HG03521 (cell line): Measurements from ENCODE around the gene SLC35F3.
A peak's percentile ranks its signal among the peaks of the same experiment; 100 is the strongest.
"Not testable (repeated sequence)": the region's sequence is repeated elsewhere in the genome, so short reads cannot be mapped to it uniquely, and the experiment has no call there.

Experiments
- ATAC-seq: cut with Tn5 transposase; IDR thresholded peaks from one replicate; pipeline ENCODE4 v1.9.1; 2021; ENCODE audit warnings: mild to moderate bottlenecking, moderate library complexity; ENCODE audit not compliant: unreplicated experiment

Gene SLC35F3

GRCh38 chr1:234340528-234340927, 436.1 kb downstream of the SLC35F3 start:
- no peak for ATAC-seq

GRCh38 chr1:234342774-234343173, 438.3 kb downstream of the SLC35F3 start:
- ATAC-seq: no peak

DNA sequence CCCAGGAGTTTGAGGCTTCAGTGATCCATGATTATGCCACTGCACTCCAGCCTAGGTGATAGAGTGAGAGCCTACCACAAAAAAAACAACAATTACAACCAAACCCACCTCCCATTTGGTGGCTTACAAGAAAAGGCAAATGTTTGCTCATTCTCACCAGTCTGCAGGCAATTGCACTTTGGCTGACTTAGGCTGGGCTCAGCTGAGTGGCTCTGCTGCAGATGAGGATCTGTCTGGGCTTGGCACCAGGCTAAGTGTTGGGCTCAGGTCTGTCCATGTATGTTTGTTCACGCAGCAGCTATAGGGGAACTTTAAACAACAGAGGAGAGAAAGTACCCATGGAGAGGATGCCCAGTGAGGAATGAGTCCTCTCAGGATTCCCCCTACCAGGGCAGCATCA, 440.8 kb downstream of the SLC35F3 start:
- no peak for ATAC-seq

GRCh38 chr1:234348964-234349363, 444.5 kb downstream of the SLC35F3 start:
- ATAC-seq: no peak

DNA sequence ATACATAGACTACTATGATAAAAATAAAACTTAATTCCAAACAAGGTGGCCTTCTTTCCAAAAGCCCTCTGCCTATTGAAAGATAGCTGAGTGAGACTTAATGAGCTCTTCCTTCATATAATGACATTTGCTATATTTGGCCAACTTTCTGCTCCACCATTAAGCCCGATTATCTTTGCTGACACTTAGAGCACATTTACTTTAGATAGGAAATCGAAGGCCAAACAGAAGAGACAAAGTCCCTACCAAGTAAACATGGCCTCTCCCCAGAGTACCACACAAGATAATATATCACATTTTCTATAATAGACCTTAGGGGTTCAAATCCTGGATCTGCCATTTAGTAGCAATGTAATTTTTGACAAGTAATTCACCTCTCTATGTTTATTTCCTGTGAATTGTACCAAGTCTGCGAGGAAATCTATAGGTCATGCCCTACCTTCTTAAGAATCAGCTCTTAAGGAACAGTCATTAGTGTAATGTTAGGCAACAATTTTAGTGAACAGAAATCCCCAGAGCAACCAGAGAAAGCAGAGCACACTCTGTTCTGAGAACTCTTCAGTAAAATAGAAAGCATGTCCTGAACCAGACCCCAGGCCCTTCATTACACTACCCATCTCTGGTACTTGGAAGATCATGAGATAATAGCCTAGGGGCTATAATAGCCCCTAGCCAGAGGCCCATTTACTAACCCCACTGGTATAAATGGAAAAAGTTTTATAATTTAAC, 451.5 kb downstream of the SLC35F3 start:
- ATAC-seq: no peak

- ATAC-seq: not testable (repeated sequence)
Measured at GRCh38 chr1:234356615-234357269, 452.3 kb downstream of the SLC35F3 start.

- no peak for ATAC-seq
Measured at GRCh38 chr1:234357831-234358230, 453.4 kb downstream of the SLC35F3 start.

DNA sequence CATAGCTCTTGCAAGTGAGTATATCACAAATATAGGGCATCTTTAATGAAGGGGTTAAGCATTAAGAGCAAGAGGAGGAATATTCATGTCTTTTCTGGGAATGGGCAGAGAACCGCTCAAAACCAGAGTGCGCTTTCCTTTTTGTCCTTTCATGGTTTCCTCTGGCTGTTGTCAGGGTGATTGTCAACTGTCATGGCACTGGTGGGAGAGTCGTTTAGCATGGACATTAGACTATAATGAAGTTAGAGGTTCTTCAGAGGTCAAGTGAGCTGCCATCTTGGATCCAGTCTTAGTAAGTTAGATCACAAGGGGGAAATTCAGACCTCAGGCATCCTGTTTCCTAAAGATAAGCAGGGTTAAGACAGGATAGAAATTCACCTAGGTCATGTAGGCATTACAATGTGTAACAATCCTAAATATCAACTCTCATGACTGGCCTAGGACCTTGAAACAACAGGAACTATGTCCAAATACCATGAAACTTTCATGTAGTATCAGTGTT, 456.7 kb downstream of the SLC35F3 start:
- ATAC-seq: no peak

GRCh38 chr1:234362558-234362957, 458.1 kb downstream of the SLC35F3 start:
- ATAC-seq: no peak

GRCh38 chr1:234368320-234369032, 464.0 kb downstream of the SLC35F3 start:
- no peak for ATAC-seq

DNA sequence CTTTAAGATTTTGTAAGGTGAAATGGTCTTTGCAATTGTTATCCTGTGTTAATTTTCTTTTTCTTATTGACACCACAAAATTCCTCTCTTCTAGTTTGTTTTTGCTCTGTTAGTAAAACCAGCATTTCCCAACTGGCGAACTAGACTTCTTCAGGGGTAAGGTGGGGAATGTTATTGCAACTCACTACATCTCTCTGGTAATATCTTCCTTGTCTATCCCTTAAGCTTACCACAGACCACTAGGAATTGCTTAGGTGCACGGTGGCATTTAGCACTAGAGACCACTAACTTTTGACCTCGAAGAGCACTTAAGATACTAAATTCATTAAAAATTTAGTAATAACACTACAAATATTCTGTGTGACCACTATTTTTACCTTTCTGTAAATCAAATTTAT, 464.6 kb downstream of the SLC35F3 start:
- no peak for ATAC-seq

DNA sequence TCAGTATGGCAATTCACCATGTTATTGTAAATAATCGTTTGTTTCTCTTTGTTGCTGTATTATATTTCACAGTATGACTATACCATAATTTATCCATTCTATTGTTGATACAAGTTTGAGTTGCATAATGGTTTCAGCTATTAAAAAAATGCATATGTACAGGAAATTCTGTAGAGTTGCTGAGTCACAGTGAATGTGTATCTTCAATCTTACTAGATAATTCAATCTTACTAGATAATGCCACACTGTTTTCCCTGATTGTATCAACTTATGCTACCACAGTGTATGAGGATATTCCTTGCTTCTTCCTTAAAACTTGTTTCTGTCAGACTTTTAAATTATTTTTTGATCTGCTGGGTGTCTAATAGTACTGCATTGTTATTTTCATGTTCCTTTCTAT, 465.3 kb downstream of the SLC35F3 start:
- ATAC-seq: no peak

DNA sequence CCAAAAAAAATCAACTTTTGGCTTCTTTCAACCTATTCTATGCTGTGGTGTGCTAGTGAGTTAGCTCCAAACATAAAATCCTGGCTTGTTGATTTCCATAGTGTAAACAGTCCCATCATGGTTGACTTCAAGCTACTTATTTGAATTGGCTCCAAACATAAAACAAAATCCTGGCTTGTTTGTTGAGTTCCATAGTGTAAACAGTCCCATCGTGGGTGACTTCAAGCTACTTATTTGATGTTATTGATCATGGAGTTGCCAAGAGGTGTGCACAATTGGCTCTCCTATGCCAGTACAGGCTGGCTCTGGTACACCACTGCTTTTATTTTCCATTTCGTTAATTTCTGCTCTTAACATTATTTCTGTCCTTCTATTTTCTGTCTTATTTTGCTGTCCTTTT, 466.9 kb downstream of the SLC35F3 start:
- no peak for ATAC-seq

- ATAC-seq: no peak
Measured at GRCh38 chr1:234372011-234372757, 467.7 kb downstream of the SLC35F3 start.

DNA sequence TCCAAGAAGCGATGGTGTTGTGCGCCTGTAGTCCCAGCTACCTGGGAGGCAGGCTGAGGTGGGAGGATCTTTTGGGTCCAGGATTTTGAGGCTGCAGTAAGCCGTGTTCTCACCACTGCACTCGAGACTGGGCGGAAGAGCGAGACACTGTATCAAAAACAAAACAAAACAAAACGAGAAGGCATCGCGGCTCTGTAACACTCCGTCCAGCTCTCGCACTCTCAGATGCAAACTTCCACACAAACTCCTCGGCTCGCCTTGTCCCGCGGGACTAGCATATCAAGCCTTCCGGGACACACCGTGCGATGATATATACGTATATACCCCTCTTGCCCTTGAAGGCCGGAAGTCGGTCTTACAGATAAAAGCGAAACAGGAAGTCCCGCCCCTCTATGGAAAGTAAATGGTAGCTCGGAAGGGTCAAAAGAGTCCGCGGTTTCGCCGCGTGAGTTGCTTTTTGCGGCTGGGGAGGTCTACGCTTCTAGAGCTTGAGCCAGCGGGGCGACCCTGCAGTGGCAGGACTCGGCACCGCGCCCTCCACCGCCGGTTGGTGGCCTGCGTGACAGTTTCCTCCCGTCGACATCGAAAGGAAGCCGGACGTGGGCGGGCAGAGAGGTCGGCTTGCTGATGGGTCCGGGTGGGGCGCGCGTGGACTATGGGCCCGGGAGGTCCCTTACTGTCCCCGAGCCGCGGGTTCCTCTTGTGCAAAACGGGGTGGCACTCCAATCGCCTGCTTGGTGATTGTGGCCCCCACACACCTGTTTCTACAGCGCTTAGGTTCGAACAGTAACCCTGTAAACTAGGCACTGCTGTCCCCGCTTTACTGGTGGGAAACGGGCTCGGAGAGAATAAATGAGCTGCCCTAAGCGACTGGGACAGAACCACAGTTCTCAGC, 468.8 kb downstream of the SLC35F3 start, which contains the start of gene COA6:
TSS of gene COA6 (plus strand) at position 393 of the 895 bp plus-strand sequence. CDS start at position 404, 11 bp downstream.
- ATAC-seq: peak; percentile 86

GRCh38 chr1:234373959-234374254, 469.4 kb downstream of the SLC35F3 start:
- peak; percentile 16 for ATAC-seq
